HEK293 (cell line): ENCODE results near the gene CHIT1.

Experiments used
- CTCF ChIA-PET: fragments of 350-600 bp; formaldehyde crosslinking; extraction: SDS; loops from one replicate; lab custom pipeline; 2021; ENCODE audit warnings: antibody characterized with exemption; lab: Yijun Ruan, JAX
- POLR2A ChIA-PET: fragments of 300-600 bp; formaldehyde crosslinking; extraction: SDS; loops from one replicate; lab custom pipeline; 2020; ENCODE audit warnings: antibody characterized with exemption, inconsistent platforms; lab: Yijun Ruan, JAX
- H3K27ac ChIP-seq: fragments of 200-500 bp; sonication (Bioruptor generic); 2 replicates; pipeline ENCODE4 v1.5.1; 2014; ENCODE audit warnings: low read depth, low read length, control low read depth, inconsistent platforms; ENCODE audit errors: extremely low read depth
- H3K36me3 ChIP-seq, 2 experiments: fragments of 200-500 bp in 1 of 2; sonication (Bioruptor generic) in 1 of 2; 1 replicate in 1 of 2; 2 replicates in 1 of 2; pipeline ENCODE4 v1.5.1; 2014 to 2017; ENCODE audit warnings: inconsistent platforms in 2 of 2, low read length in 2 of 2; ENCODE audit not compliant: control insufficient read depth in 2 of 2, insufficient read depth in 1 of 2
- H3K4me1 ChIP-seq: fragments of 200-500 bp; sonication (Bioruptor generic); 2 replicates; pipeline ENCODE4 v1.5.1; 2014; ENCODE audit warnings: mild to moderate bottlenecking, low read length, inconsistent platforms; ENCODE audit not compliant: control insufficient read depth, insufficient read depth
- H3K4me3 ChIP-seq: 2 replicates; pipeline ENCODE4 v1.5.1; 2011; ENCODE audit warnings: low read depth, mild to moderate bottlenecking, control low read depth, low read length, moderate library complexity
- H3K9me3 ChIP-seq: fragments of 200-500 bp; sonication (Bioruptor generic); 2 replicates; pipeline ENCODE4 v1.5.1; 2014; ENCODE audit warnings: low read depth, low read length, inconsistent platforms; ENCODE audit not compliant: control insufficient read depth, insufficient read depth
- INSM2 ChIP-seq: fragments of 450-650 bp; formaldehyde crosslinking; IDR thresholded peaks from 2 replicates; pipeline ENCODE4 v1.5.1; 2016; ENCODE audit warnings: missing biosample characterization, missing genetic modification characterization
- KLF1 ChIP-seq: fragments of 450-650 bp; formaldehyde crosslinking; IDR thresholded peaks from 2 replicates; pipeline ENCODE4 v1.5.1; 2016; ENCODE audit warnings: missing biosample characterization, missing genetic modification characterization
- KLF9 ChIP-seq: fragments of 450-650 bp; formaldehyde crosslinking; IDR thresholded peaks from 2 replicates; pipeline ENCODE4 v1.5.1; 2016; ENCODE audit warnings: missing biosample characterization, missing genetic modification characterization, low read depth
- OSR2 ChIP-seq: fragments of 450-650 bp; formaldehyde crosslinking; IDR thresholded peaks from 2 replicates; pipeline ENCODE4 v1.5.1; 2016; ENCODE audit warnings: missing biosample characterization, missing genetic modification characterization
- REPIN1 ChIP-seq: fragments of 450-650 bp; formaldehyde crosslinking; IDR thresholded peaks from 2 replicates; pipeline ENCODE4 v1.5.1; 2017; ENCODE audit warnings: missing biosample characterization, missing genetic modification characterization, low read depth
- REST ChIP-seq: fragments of 450-650 bp; formaldehyde crosslinking; IDR thresholded peaks from 2 replicates; pipeline ENCODE4 v1.5.1; 2016; ENCODE audit warnings: missing biosample characterization, missing genetic modification characterization
- SCRT1 ChIP-seq: fragments of 450-650 bp; formaldehyde crosslinking; IDR thresholded peaks from 2 replicates; pipeline ENCODE4 v1.5.1; 2016; ENCODE audit warnings: missing biosample characterization, missing genetic modification characterization, borderline replicate concordance
- SCRT2 ChIP-seq: fragments of 450-650 bp; formaldehyde crosslinking; IDR thresholded peaks from 2 replicates; pipeline ENCODE4 v1.5.1; 2016; ENCODE audit warnings: missing biosample characterization, missing genetic modification characterization
- ZFP3 ChIP-seq: fragments of 450-650 bp; formaldehyde crosslinking; IDR thresholded peaks from 2 replicates; pipeline ENCODE4 v1.5.1; 2016; ENCODE audit warnings: low read depth, missing biosample characterization, missing genetic modification characterization
- ZNF140 ChIP-seq: fragments of 450-650 bp; formaldehyde crosslinking; IDR thresholded peaks from 2 replicates; pipeline ENCODE4 v1.5.1; 2016; ENCODE audit warnings: missing biosample characterization, missing genetic modification characterization
- ZNF274 ChIP-seq, 2 experiments: fragments of 200-500 bp in 1 of 2; fragments of 450-650 bp in 1 of 2; sonication (Bioruptor generic) in 1 of 2; formaldehyde crosslinking in 1 of 2; IDR thresholded peaks; 2 replicates each; pipeline versions ENCODE4 v1.5.1 to v1.6.1; 2014 to 2016; ENCODE audit warnings: borderline replicate concordance in 1 of 2, inconsistent platforms in 1 of 2, low read length in 1 of 2, missing biosample characterization in 1 of 2, missing genetic modification characterization in 1 of 2
- ZNF292 ChIP-seq: fragments of 450-650 bp; formaldehyde crosslinking; IDR thresholded peaks from 2 replicates; pipeline ENCODE4 v1.5.1; 2016; ENCODE audit warnings: low read depth, missing biosample characterization, missing genetic modification characterization, borderline replicate concordance
- ZNF423 ChIP-seq: fragments of 450-650 bp; formaldehyde crosslinking; IDR thresholded peaks from 2 replicates; pipeline ENCODE4 v1.5.1; 2016; ENCODE audit warnings: missing biosample characterization, missing genetic modification characterization
- ZNF558 ChIP-seq: fragments of 450-650 bp; formaldehyde crosslinking; IDR thresholded peaks from 2 replicates; pipeline ENCODE4 v1.5.1; 2016; ENCODE audit warnings: missing biosample characterization, missing genetic modification characterization
- ZNF654 ChIP-seq: fragments of 450-650 bp; formaldehyde crosslinking; IDR thresholded peaks from 2 replicates; pipeline ENCODE4 v1.5.1; 2016; ENCODE audit warnings: low read depth, missing biosample characterization, missing genetic modification characterization
- ZNF704 ChIP-seq: fragments of 450-650 bp; formaldehyde crosslinking; IDR thresholded peaks from 2 replicates; pipeline ENCODE4 v1.5.1; 2016; ENCODE audit warnings: missing biosample characterization, missing genetic modification characterization
- ZNF76 ChIP-seq: fragments of 450-650 bp; formaldehyde crosslinking; IDR thresholded peaks from 2 replicates; pipeline ENCODE4; 2016; ENCODE audit warnings: low read depth, missing biosample characterization, missing genetic modification characterization, borderline replicate concordance
- TF ChIP-seq, protein P1 (sequence below): fragments of 450-650 bp; formaldehyde crosslinking; IDR thresholded peaks from 2 replicates; pipeline ENCODE4 v1.5.1; 2017; ENCODE audit warnings: missing biosample characterization, mild to moderate bottlenecking, missing genetic modification characterization, moderate library complexity
- TF ChIP-seq, protein P2 (sequence below): fragments of 450-650 bp; formaldehyde crosslinking; IDR thresholded peaks from 2 replicates; pipeline ENCODE4 v1.5.1; 2017; ENCODE audit warnings: missing biosample characterization, missing genetic modification characterization
- TF ChIP-seq, protein P3 (sequence below): fragments of 450-650 bp; formaldehyde crosslinking; IDR thresholded peaks from 2 replicates; pipeline ENCODE4 v1.5.1; 2016; ENCODE audit warnings: missing biosample characterization, missing genetic modification characterization

The CHIT1 gene

GRCh38 chr1:203172184-203173010 lies 57.1 kb downstream of the CHIT1 start (continued):
- TF ChIP-seq REST: no peak
- peak; percentile 44; the same call in 1 of the 2 replicates for TF ChIP-seq SCRT1 (tag by site-specific recombination)
- peak; percentile 54 for TF ChIP-seq ZNF654

DNA sequence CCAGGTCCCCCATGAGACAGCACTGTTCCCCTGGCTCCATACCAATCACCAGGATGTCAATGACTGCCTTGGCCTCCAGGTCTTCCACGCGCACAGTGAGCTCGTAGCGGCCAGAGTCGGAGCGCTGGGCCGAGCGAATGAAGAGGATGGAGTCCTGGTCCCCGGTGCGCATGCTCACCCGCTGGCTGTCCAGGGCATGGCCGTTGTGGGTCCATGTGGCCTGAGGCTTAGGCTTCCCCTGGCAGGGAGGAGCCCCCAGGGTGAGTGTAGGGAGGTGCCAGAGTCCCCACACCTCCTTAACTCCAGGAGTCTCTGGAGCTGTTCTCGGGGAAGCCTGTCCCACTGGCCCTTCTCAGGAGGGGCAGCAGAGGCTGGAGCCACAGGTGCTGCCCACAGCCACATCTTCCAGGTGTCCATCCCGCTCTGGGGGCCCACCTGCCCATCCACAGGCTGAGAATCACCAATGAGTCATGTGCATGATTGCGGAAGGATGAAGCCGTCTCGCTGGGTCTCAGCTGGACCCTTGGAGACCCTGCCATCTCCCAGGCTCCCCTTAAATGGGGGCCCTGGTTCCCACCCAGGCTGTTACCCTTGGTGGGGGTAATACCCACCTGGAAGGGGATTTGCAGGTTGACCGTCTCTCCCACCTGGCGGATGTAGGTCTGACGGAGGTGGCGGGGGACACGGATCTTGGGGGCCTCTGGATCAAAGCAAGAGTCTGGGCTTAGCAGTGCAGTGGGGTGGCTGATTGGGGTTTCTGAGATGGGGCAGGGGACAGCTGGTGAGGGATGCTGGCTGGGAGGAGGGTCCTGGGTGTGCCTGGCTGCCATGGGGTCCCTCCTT lies 57.9 kb downstream of the CHIT1 start:
- H3K36me3 ChIP-seq: no peaks in the 10 kb centered on the region
- no peaks in the 10 kb centered on the region for H3K4me1 ChIP-seq
- H3K4me3 ChIP-seq: no peak overlapping the region
- H3K27ac ChIP-seq: no peak overlapping the region
- H3K9me3 ChIP-seq: no peaks in the 10 kb centered on the region
- POLR2A ChIA-PET: no interaction called here
- CTCF ChIA-PET: interaction anchor here (0.5 to 7.5 kb wide), 42 partner anchors 8 to 185 kb away, joined by 3 to 113 read pairs (median 6); partner anchors contain the start of gene ADORA1
- no peak for TF ChIP-seq REPIN1 (tag by site-specific recombination)
- no peak for TF ChIP-seq ZNF140
- no peak for TF ChIP-seq ZNF704 (tag by site-specific recombination)
- no peak for TF ChIP-seq KLF1 (tag by site-specific recombination)
- no peak for TF ChIP-seq ZNF292 (tag by site-specific recombination)
- no peak for TF ChIP-seq ZNF558 (tag by site-specific recombination)
- no peak for TF ChIP-seq ZNF274 (IDR thresholded peaks at IDR 0.05; ENCODE audit: low read length)
- no peak for TF ChIP-seq ZNF274 (tag by site-specific recombination; IDR thresholded peaks at IDR 0.05; ENCODE audit: borderline replicate concordance)
- no peak for TF ChIP-seq SCRT2 (tag by site-specific recombination)
- TF ChIP-seq, protein P1, sequence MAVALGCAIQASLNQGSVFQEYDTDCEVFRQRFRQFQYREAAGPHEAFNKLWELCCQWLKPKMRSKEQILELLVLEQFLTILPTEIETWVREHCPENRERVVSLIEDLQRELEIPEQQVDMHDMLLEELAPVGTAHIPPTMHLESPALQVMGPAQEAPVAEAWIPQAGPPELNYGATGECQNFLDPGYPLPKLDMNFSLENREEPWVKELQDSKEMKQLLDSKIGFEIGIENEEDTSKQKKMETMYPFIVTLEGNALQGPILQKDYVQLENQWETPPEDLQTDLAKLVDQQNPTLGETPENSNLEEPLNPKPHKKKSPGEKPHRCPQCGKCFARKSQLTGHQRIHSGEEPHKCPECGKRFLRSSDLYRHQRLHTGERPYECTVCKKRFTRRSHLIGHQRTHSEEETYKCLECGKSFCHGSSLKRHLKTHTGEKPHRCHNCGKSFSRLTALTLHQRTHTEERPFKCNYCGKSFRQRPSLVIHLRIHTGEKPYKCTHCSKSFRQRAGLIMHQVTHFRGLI (tag by site-specific recombination): no peak
- TF ChIP-seq ZFP3: no peak
- TF ChIP-seq ZNF423: no peak
- TF ChIP-seq, protein P2, sequence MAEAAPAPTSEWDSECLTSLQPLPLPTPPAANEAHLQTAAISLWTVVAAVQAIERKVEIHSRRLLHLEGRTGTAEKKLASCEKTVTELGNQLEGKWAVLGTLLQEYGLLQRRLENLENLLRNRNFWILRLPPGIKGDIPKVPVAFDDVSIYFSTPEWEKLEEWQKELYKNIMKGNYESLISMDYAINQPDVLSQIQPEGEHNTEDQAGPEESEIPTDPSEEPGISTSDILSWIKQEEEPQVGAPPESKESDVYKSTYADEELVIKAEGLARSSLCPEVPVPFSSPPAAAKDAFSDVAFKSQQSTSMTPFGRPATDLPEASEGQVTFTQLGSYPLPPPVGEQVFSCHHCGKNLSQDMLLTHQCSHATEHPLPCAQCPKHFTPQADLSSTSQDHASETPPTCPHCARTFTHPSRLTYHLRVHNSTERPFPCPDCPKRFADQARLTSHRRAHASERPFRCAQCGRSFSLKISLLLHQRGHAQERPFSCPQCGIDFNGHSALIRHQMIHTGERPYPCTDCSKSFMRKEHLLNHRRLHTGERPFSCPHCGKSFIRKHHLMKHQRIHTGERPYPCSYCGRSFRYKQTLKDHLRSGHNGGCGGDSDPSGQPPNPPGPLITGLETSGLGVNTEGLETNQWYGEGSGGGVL: no peak
- TF ChIP-seq OSR2 (tag by site-specific recombination): no peak
- no peak for TF ChIP-seq INSM2 (tag by site-specific recombination)
- TF ChIP-seq, protein P3, sequence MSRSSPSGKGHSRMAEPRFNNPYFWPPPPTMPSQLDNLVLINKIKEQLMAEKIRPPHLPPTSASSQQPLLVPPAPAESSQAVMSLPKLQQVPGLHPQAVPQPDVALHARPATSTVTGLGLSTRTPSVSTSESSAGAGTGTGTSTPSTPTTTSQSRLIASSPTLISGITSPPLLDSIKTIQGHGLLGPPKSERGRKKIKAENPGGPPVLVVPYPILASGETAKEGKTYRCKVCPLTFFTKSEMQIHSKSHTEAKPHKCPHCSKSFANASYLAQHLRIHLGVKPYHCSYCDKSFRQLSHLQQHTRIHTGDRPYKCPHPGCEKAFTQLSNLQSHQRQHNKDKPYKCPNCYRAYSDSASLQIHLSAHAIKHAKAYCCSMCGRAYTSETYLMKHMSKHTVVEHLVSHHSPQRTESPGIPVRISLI (tag by site-specific recombination): no peak
- no peak for TF ChIP-seq KLF9 (tag by site-specific recombination)
- TF ChIP-seq ZNF76: no peak
